Neural cell (in vitro differentiated cells): Measurements from ENCODE around the gene HRH1. TPM values are rescaled to one million over a fixed set of nuclear protein-coding genes. Genes with fewer than 3 reads are reported as not detected.

ENCODE experiments used
- H2AFZ ChIP-seq: fragments of 200-600, 300-800 bp; sonication (generic), shearing (Covaris generic); 2 replicates; pipeline ENCODE4 v1.6.0; 2014; ENCODE audit warnings: low read depth, mild to moderate bottlenecking, antibody characterized with exemption, low read length, moderate library complexity
- H3F3A ChIP-seq: fragments of 200-600 bp; shearing (Covaris generic); 2 replicates; pipeline ENCODE4 v1.6.1; 2016; ENCODE audit warnings: mild to moderate bottlenecking, moderate library complexity, mixed read lengths, antibody characterized with exemption, low read length; ENCODE audit not compliant: insufficient read depth, poor library complexity, severe bottlenecking
- H3K27ac ChIP-seq: fragments of 200-600, 300-800 bp; sonication (generic), shearing (Covaris generic); 2 replicates; pipeline ENCODE4 v1.5.1; 2014; ENCODE audit warnings: mild to moderate bottlenecking, low read length, moderate library complexity
- H3K27me3 ChIP-seq: fragments of 300-800, 200-600 bp; sonication (generic), shearing (Covaris generic); 2 replicates; pipeline ENCODE4 v1.6.0; 2014; ENCODE audit warnings: mild to moderate bottlenecking, low read depth, low read length, moderate library complexity; ENCODE audit not compliant: insufficient read depth
- H3K36me3 ChIP-seq: fragments of 300-800, 200-600 bp; sonication (generic), shearing (Covaris generic); 2 replicates; pipeline ENCODE4 v1.5.1; 2014; ENCODE audit warnings: mild to moderate bottlenecking, antibody characterized with exemption, low read length, moderate library complexity; ENCODE audit not compliant: insufficient read depth
- H3K4me2 ChIP-seq: fragments of 300-800, 200-600 bp; sonication (generic), shearing (Covaris generic); 2 replicates; pipeline ENCODE4 v1.6.0; 2014; ENCODE audit warnings: mild to moderate bottlenecking, low read length
- H3K4me3 ChIP-seq: fragments of 300-800, 200-600 bp; sonication (generic), shearing (Covaris generic); 2 replicates; pipeline ENCODE4 v1.5.1; 2014; ENCODE audit warnings: mild to moderate bottlenecking, low read length, moderate library complexity
- H3K79me2 ChIP-seq: fragments of 200-600 bp; shearing (Covaris generic); replicated peaks from 2 replicates; pipeline ENCODE4 v1.6.0; 2014; ENCODE audit warnings: mild to moderate bottlenecking, low read length, moderate library complexity; ENCODE audit not compliant: insufficient read depth
- H3K9ac ChIP-seq: fragments of 300-800, 200-600 bp; sonication (generic), shearing (Covaris generic); 2 replicates; pipeline ENCODE4 v1.6.1; 2016; ENCODE audit warnings: mild to moderate bottlenecking, low read length, mixed read lengths
- H3K9me2 ChIP-seq: fragments of 200-600 bp; shearing (Covaris generic); 2 replicates; pipeline ENCODE4 v1.6.1; 2016; ENCODE audit warnings: mild to moderate bottlenecking, low read length, mixed read lengths; ENCODE audit not compliant: insufficient read depth
- H3K9me3 ChIP-seq: fragments of 200-600, 300-800 bp; sonication (generic), shearing (Covaris generic); 2 replicates; pipeline ENCODE4 v1.6.1; 2016; ENCODE audit warnings: mild to moderate bottlenecking, mixed run types, low read length, moderate library complexity, mixed read lengths
- H4K20me1 ChIP-seq: fragments of 200-600 bp; shearing (Covaris generic); 2 replicates; pipeline ENCODE4 v1.6.1; 2016; ENCODE audit warnings: mild to moderate bottlenecking, mixed run types; ENCODE audit not compliant: insufficient read depth
- CTCF ChIP-seq: fragments of 450-650 bp; IDR thresholded peaks from 2 replicates; pipeline ENCODE4 v1.5.1; 2014; ENCODE audit warnings: antibody characterized with exemption, mild to moderate bottlenecking, moderate library complexity; ENCODE audit not compliant: poor library complexity, severe bottlenecking
- EP300 ChIP-seq: fragments of 450-650 bp; conservative IDR thresholded peaks from 2 replicates; pipeline ENCODE4 v1.6.1; 2014; ENCODE audit warnings: antibody characterized with exemption, mild to moderate bottlenecking, moderate library complexity; ENCODE audit not compliant: poor library complexity, severe bottlenecking
- EZH2 ChIP-seq: fragments of 200-600, 300-800 bp; shearing (Covaris generic), sonication (generic); IDR thresholded peaks from 2 replicates; pipeline ENCODE4 v1.6.1; 2014; ENCODE audit warnings: antibody characterized with exemption, low read length, borderline replicate concordance, mild to moderate bottlenecking; ENCODE audit not compliant: insufficient read depth, poor library complexity, severe bottlenecking
- MXI1 ChIP-seq: fragments of 450-650 bp; conservative IDR thresholded peaks from 2 replicates; pipeline ENCODE4 v1.6.1; 2014; ENCODE audit warnings: antibody characterized with exemption, mild to moderate bottlenecking; ENCODE audit not compliant: poor library complexity, severe bottlenecking
- POLR2AphosphoS5 ChIP-seq: IDR thresholded peaks from 2 replicates; pipeline ENCODE4 v1.6.1; 2012
- RAD21 ChIP-seq: fragments of 450-650 bp; conservative IDR thresholded peaks from 2 replicates; pipeline ENCODE4 v1.6.1; 2014; ENCODE audit warnings: antibody characterized with exemption, mild to moderate bottlenecking, moderate library complexity
- SMC3 ChIP-seq: fragments of 450-650 bp; conservative IDR thresholded peaks from 2 replicates; pipeline ENCODE4 v1.6.1; 2014; ENCODE audit warnings: antibody characterized with exemption, mild to moderate bottlenecking, moderate library complexity; ENCODE audit not compliant: poor library complexity
- TAF1 ChIP-seq: IDR thresholded peaks from 2 replicates; pipeline ENCODE4 v1.6.1; 2012; ENCODE audit warnings: low read depth
- polyA plus RNA-seq: library from polyadenylated mRNA; depleted of rRNA; stranded (reverse); fragments of >200 nt; gene quantifications from 2 replicates; pipeline ENCODE4 v1.2.3, GENCODE V29; 2014
- TF ChIP-seq, protein P1 (sequence below): IDR thresholded peaks from 2 replicates; pipeline ENCODE4 v1.6.1; 2012; ENCODE audit warnings: borderline replicate concordance

HRH1 gene
- polyA plus RNA-seq, 1 donor from 2014 or later, result 0.06 TPM

DNA sequence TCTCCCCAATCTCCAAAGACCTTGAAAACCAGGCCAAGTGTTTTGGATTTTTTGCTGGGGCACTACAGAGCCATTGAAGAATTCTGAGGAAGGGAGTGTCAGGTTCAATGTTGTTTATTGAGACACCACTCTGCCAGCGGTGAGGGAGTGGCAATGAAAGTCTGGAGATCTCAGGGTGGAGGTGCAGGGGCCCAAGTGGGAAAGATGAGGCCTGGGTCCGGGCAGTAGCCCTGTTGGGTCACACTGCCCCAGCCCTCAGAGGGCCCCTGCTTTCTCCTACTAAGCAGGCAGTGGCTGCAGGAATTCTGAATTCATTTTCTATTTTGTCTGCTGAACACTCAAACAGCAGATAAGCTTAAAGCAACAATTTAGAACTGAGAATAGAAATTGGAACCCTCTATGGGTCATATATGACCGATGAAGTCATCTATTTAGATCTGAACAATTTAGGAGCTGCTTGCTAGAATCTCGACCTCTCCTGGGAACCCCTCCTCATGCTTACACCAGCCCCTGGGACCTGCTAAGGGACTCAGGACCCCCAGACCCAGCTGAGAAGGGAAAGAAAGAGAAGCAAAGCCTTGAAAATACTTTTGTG lies 17.9 kb downstream of the HRH1 start:
- H3K36me3 ChIP-seq, result no peaks in the 10 kb centered on the region
- TF ChIP-seq, protein P1, sequence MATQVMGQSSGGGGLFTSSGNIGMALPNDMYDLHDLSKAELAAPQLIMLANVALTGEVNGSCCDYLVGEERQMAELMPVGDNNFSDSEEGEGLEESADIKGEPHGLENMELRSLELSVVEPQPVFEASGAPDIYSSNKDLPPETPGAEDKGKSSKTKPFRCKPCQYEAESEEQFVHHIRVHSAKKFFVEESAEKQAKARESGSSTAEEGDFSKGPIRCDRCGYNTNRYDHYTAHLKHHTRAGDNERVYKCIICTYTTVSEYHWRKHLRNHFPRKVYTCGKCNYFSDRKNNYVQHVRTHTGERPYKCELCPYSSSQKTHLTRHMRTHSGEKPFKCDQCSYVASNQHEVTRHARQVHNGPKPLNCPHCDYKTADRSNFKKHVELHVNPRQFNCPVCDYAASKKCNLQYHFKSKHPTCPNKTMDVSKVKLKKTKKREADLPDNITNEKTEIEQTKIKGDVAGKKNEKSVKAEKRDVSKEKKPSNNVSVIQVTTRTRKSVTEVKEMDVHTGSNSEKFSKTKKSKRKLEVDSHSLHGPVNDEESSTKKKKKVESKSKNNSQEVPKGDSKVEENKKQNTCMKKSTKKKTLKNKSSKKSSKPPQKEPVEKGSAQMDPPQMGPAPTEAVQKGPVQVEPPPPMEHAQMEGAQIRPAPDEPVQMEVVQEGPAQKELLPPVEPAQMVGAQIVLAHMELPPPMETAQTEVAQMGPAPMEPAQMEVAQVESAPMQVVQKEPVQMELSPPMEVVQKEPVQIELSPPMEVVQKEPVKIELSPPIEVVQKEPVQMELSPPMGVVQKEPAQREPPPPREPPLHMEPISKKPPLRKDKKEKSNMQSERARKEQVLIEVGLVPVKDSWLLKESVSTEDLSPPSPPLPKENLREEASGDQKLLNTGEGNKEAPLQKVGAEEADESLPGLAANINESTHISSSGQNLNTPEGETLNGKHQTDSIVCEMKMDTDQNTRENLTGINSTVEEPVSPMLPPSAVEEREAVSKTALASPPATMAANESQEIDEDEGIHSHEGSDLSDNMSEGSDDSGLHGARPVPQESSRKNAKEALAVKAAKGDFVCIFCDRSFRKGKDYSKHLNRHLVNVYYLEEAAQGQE, result no peak
- TF ChIP-seq CTCF (no peak), TAF1 (no peak), POLR2AphosphoS5 (no peak), MXI1 (no peak), EZH2 (no peak), EP300 (no peak), RAD21 (no peak), SMC3 (no peak)
- no peak overlapping the region for H3K27ac ChIP-seq
- no peaks in the 10 kb centered on the region for H3K79me2 ChIP-seq
- H3K4me2 ChIP-seq, result no peak overlapping the region
- no peaks in the 10 kb centered on the region for H3K9me3 ChIP-seq
- no peaks in the 10 kb centered on the region for H3K9me2 ChIP-seq
- no peaks in the 10 kb centered on the region for H3F3A ChIP-seq
- no peak overlapping the region for H3K9ac ChIP-seq
- H3K4me3 ChIP-seq, result no peak overlapping the region
- H4K20me1 ChIP-seq, result no peaks in the 10 kb centered on the region
- no peak overlapping the region for H2AFZ ChIP-seq
- H3K27me3 ChIP-seq, result no peaks in the 10 kb centered on the region

DNA sequence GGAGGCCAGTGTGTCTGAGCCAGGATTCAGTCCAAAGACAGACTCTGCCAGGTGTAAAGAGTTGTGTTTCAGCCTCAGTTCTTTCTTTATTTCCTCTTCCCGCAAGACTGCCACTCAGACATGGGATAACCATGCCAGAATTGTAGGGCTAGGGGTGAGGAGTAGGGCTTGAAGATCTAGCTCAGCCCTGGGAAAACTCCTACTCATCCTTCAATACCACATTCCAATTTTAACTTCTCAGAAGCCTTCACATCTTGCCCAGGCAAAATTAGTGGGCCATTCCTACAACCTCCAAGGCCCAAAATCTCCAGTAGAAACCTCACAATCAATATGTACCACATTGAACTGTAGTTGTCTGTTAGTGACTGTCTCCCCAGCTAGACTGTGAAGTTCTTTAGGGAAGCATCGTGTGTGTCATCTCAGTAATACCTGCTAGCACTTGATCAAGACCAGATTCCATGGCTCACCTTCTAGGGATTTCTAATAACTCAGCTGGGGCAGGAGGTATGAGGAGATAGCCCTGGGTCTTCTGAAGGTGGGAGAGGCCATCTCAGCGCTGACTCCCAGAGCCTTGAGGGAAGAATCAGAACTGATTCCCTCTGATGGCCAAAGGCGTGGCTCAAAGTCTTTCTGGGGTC lies 19.7 kb downstream of the HRH1 start:
- Histone ChIP-seq H3K79me2 (no peaks in the 10 kb centered on the region), H3K4me3 (no peak overlapping the region)
- no peak for TF ChIP-seq MXI1
- no peak for TF ChIP-seq CTCF
- TF ChIP-seq POLR2AphosphoS5, result no peak
- TF ChIP-seq EZH2, result no peak
- TF ChIP-seq TAF1, result no peak
- TF ChIP-seq, protein P1, result no peak
- no peak for TF ChIP-seq EP300
- TF ChIP-seq RAD21, result no peak
- no peak for TF ChIP-seq SMC3

More for the DNA sequence above, 19.7 kb downstream of the HRH1 start:
- Histone ChIP-seq H4K20me1 (no peaks in the 10 kb centered on the region), H2AFZ (no peak overlapping the region), H3K27me3 (no peaks in the 10 kb centered on the region), H3F3A (no peaks in the 10 kb centered on the region), H3K9me3 (no peaks in the 10 kb centered on the region), H3K9ac (no peak overlapping the region), H3K36me3 (no peaks in the 10 kb centered on the region), H3K9me2 (no peaks in the 10 kb centered on the region), H3K27ac (no peak overlapping the region), H3K4me2 (no peak overlapping the region)
